ENCODE data around the gene ANKRD28. TPM values are rescaled to one million over a fixed set of nuclear protein-coding genes. Genes with fewer than 3 reads are reported as not detected.

The ANKRD28 gene
- total and polyA plus RNA-seq, 2 of the 13 experiments (the other 11 are each of a cell fraction or from before 2014, with no cell fraction given), result 21.0 to 28.9 TPM

- no TSS peak for BruUV-seq (replicated peaks)
- no peaks in the 10 kb centered on the region for H3K79me2 ChIP-seq (ENCODE audit: insufficient read depth, low read length)
- intact Hi-C loops (cut with micrococcal nuclease; ENCODE audit: unreplicated experiment), result no loop called here
- ChIA-PET CTCF (ENCODE audit: low intra/inter-chr PET ratio, low total read pairs) (no interaction called here), POLR2A (no interaction called here)
- H3K4me2 ChIP-seq (ENCODE audit: low read depth, low read length), result no peak overlapping the region
- no peak overlapping the region for H3K27ac ChIP-seq (ENCODE audit: extremely low read length, insufficient read depth, low read length)
- DNase-seq (ENCODE audit: low spot score) (no peak), ATAC-seq (no peak), FAIRE-seq (no peak)
- in situ Hi-C loops (cut with HindIII; ENCODE audit: extremely low pct_ligation_motif_present, low pct_unique_long_range_greater_than_20kb), result no loop called here
- H3K4me1 ChIP-seq (ENCODE audit: insufficient read depth, low read length), result no peaks in the 10 kb centered on the region
- no peaks in the 10 kb centered on the region for H3K27me3 ChIP-seq (ENCODE audit: control insufficient read depth in 1 of 2, insufficient read depth in 2 of 2, low read length in 2 of 2)
- H3K9me3 ChIP-seq (ENCODE audit: low read length), result no peaks in the 10 kb centered on the region
- no peak overlapping the region for H2AFZ ChIP-seq (ENCODE audit: low read length)
- no peak overlapping the region for H3K9ac ChIP-seq (ENCODE audit: insufficient read depth, low read depth, low read length)
- TF ChIP-seq E2F1 (CRISPR knock-in tag; IDR thresholded peaks at IDR 0.05), result no peak
- TF ChIP-seq ZNF660 (CRISPR knock-in tag; IDR thresholded peaks at IDR 0.05; ENCODE audit: borderline replicate concordance, low read depth), result no peak
- no peak for TF ChIP-seq ZNF616 (CRISPR knock-in tag; IDR thresholded peaks at IDR 0.05; ENCODE audit: low read depth)
- no peak for TF ChIP-seq SATB2 (CRISPR knock-in tag; IDR thresholded peaks at IDR 0.05)
- no peak for TF ChIP-seq MLLT10 (CRISPR knock-in tag; IDR thresholded peaks at IDR 0.05)
- no peak for TF ChIP-seq NFKBIZ (CRISPR knock-in tag; IDR thresholded peaks at IDR 0.05)
- no peak for TF ChIP-seq ZKSCAN1 (IDR thresholded peaks at IDR 0.05; ENCODE audit: low read length)
- TF ChIP-seq ZNF557 (CRISPR knock-in tag; IDR thresholded peaks at IDR 0.05), result no peak
- no peak for TF ChIP-seq RBM22 (optimal IDR thresholded peaks at IDR 0.05; ENCODE audit: low read length)
- TF ChIP-seq, protein P1, sequence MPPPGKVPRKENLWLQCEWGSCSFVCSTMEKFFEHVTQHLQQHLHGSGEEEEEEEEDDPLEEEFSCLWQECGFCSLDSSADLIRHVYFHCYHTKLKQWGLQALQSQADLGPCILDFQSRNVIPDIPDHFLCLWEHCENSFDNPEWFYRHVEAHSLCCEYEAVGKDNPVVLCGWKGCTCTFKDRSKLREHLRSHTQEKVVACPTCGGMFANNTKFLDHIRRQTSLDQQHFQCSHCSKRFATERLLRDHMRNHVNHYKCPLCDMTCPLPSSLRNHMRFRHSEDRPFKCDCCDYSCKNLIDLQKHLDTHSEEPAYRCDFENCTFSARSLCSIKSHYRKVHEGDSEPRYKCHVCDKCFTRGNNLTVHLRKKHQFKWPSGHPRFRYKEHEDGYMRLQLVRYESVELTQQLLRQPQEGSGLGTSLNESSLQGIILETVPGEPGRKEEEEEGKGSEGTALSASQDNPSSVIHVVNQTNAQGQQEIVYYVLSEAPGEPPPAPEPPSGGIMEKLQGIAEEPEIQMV (CRISPR knock-in tag; IDR thresholded peaks at IDR 0.05; ENCODE audit: low read depth), result no peak
- TF ChIP-seq DRAP1 (CRISPR knock-in tag; IDR thresholded peaks at IDR 0.05), result no peak
- no peak for TF ChIP-seq ZSCAN9 (CRISPR knock-in tag; IDR thresholded peaks at IDR 0.05; ENCODE audit: borderline replicate concordance)
- no peak for TF ChIP-seq ZNF839 (CRISPR knock-in tag; IDR thresholded peaks at IDR 0.05; ENCODE audit: borderline replicate concordance)
- TF ChIP-seq ZNF337 (CRISPR knock-in tag; IDR thresholded peaks at IDR 0.05; ENCODE audit: borderline replicate concordance, low read depth), result no peak
- no peak for TF ChIP-seq GFI1 (CRISPR knock-in tag; IDR thresholded peaks at IDR 0.05; ENCODE audit: borderline replicate concordance)
- TF ChIP-seq CBX1 (IDR thresholded peaks at IDR 0.05; ENCODE audit: low read depth), result no peak
- TF ChIP-seq ZBTB20 (CRISPR knock-in tag; IDR thresholded peaks at IDR 0.05; ENCODE audit: borderline replicate concordance, low read depth), result no peak
- TF ChIP-seq JDP2 (CRISPR knock-in tag; IDR thresholded peaks at IDR 0.05; ENCODE audit: borderline replicate concordance), result no peak
- TF ChIP-seq ZNF562 (CRISPR knock-in tag; IDR thresholded peaks at IDR 0.05; ENCODE audit: borderline replicate concordance), result no peak
- no peak for TF ChIP-seq ONECUT2 (CRISPR knock-in tag; IDR thresholded peaks at IDR 0.05)
- no peaks in the 10 kb centered on the region for H4K20me1 ChIP-seq (ENCODE audit: insufficient read depth, low read length)
- H3K36me3 ChIP-seq (replicated peaks in 1 of 2; ENCODE audit: control insufficient read depth in 1 of 2, insufficient read depth in 2 of 2, low read length in 2 of 2), result peaks cover 2 to 8% of the 10 kb centered on the region in 2 experiments; a peak in 1 of 5 replicates
- H3K4me3 ChIP-seq (replicated peaks in 1 of 3; ENCODE audit: insufficient read depth in 1 of 3, low read depth in 2 of 3, low read length in 3 of 3), result no peak overlapping the region
- WGBS (ENCODE audit: low lambda C conversion rate), result 99% methylated on average over 6 of the region's 6 CpGs
Observed at GRCh38 chr3:15744176-15744575, 53.6 kb downstream of the ANKRD28 start.

Measured in HepG2 (cell line).